ENCODE results near the gene ELOVL1.

ELOVL1 gene

GRCh38 chr1:43389326-43390313 lies 21.8 kb upstream of the ELOVL1 start, which contains the start of the genes MED8 and SZT2:
MED8 (minus strand) TSS chr1:43389800; CDS start chr1:43389764, 36 bp downstream.
SZT2 (plus strand) TSS chr1:43389899; CDS start chr1:43389969, 70 bp downstream.
- Histone ChIP-seq H3K9me3 (ENCODE audit: insufficient read depth, low read length, severe bottlenecking) (no peaks in the 10 kb centered on the region), H3K36me3 (ENCODE audit: insufficient read depth, low read length) (peaks cover 40% of the 10 kb centered on the region), H4K20me1 (ENCODE audit: insufficient read depth, low read length) (peaks cover 14% of the 10 kb centered on the region; the same call in 1 of the 2 replicates), H3K27ac (ENCODE audit: low read length) (peak within 1 kb of the TSS; percentile 92), H3K9ac (ENCODE audit: low read depth, low read length) (peak within 1 kb of the TSS; percentile 84), H3K4me1 (ENCODE audit: insufficient read depth, low read length) (peaks cover 32% of the 10 kb centered on the region), H3K27me3 (ENCODE audit: insufficient read depth, low read length, poor library complexity) (no peaks in the 10 kb centered on the region), H3K79me2 (ENCODE audit: insufficient read depth, low read length) (peaks cover 60% of the 10 kb centered on the region), H3K4me2 (ENCODE audit: insufficient read depth, low read length) (peak within 1 kb of the TSS; percentile 93), H3K4me3 (ENCODE audit: low read depth in 1 of 2, low read length in 2 of 2) (peak within 1 kb of the TSS; percentile 91 to 97), H2AFZ (ENCODE audit: low read depth, low read length) (peak within 1 kb of the TSS; percentile 99)
- ATAC-seq (ENCODE audit: insufficient read depth, low read depth) (peak; percentile 96), DNase-seq (peak; percentile 97)
- TF ChIP-seq EZH2 (IDR thresholded peaks at IDR 0.05; ENCODE audit: borderline replicate concordance, low read depth, low read length, severe bottlenecking) (no peak), CTCF (IDR thresholded peaks at IDR 0.05; ENCODE audit: borderline replicate concordance, extremely low read depth, low read length, poor library complexity, severe bottlenecking) (no peak)

- Histone ChIP-seq H3K4me1 (ENCODE audit: insufficient read depth, low read length) (peaks cover 32% of the 10 kb centered on the region), H3K27ac (ENCODE audit: low read length) (peak overlapping the region; percentile 92), H3K9ac (ENCODE audit: low read depth, low read length) (peak overlapping the region; percentile 84), H3K36me3 (ENCODE audit: insufficient read depth, low read length) (peaks cover 50% of the 10 kb centered on the region), H2AFZ (ENCODE audit: low read depth, low read length) (no peak overlapping the region), H3K79me2 (ENCODE audit: insufficient read depth, low read length) (peaks cover 54% of the 10 kb centered on the region), H3K4me3 (ENCODE audit: low read depth in 1 of 2, low read length in 2 of 2) (peak overlapping the region; percentile 91 to 97), H3K4me2 (ENCODE audit: insufficient read depth, low read length) (peak overlapping the region; percentile 93), H3K27me3 (ENCODE audit: insufficient read depth, low read length, poor library complexity) (no peaks in the 10 kb centered on the region), H4K20me1 (ENCODE audit: insufficient read depth, low read length) (peaks cover 14% of the 10 kb centered on the region; the same call in 1 of the 2 replicates), H3K9me3 (ENCODE audit: insufficient read depth, low read length, severe bottlenecking) (no peaks in the 10 kb centered on the region)
- no peak for ATAC-seq (ENCODE audit: insufficient read depth, low read depth)
- no peak for DNase-seq
- no peak for TF ChIP-seq CTCF (IDR thresholded peaks at IDR 0.05; ENCODE audit: borderline replicate concordance, extremely low read depth, low read length, poor library complexity, severe bottlenecking)
- TF ChIP-seq EZH2 (IDR thresholded peaks at IDR 0.05; ENCODE audit: borderline replicate concordance, low read depth, low read length, severe bottlenecking) = no peak
Observed at GRCh38 chr1:43388613-43389012, 20.8 kb upstream of the ELOVL1 start.

- Histone ChIP-seq H3K4me1 (ENCODE audit: insufficient read depth, low read length) (peaks cover 32% of the 10 kb centered on the region), H3K27me3 (ENCODE audit: insufficient read depth, low read length, poor library complexity) (no peaks in the 10 kb centered on the region), H3K9me3 (ENCODE audit: insufficient read depth, low read length, severe bottlenecking) (no peaks in the 10 kb centered on the region), H3K4me3 (ENCODE audit: low read depth in 1 of 2, low read length in 2 of 2) (peak overlapping the region in 1 of 2 experiments; percentile 97; a peak in 2 of 4 replicates), H2AFZ (ENCODE audit: low read depth, low read length) (no peak overlapping the region), H4K20me1 (ENCODE audit: insufficient read depth, low read length) (peaks cover 14% of the 10 kb centered on the region; the same call in 1 of the 2 replicates), H3K27ac (ENCODE audit: low read length) (peak overlapping the region; percentile 92), H3K36me3 (ENCODE audit: insufficient read depth, low read length) (peaks cover 55% of the 10 kb centered on the region), H3K4me2 (ENCODE audit: insufficient read depth, low read length) (peak overlapping the region; percentile 93), H3K9ac (ENCODE audit: low read depth, low read length) (peak overlapping the region; percentile 84), H3K79me2 (ENCODE audit: insufficient read depth, low read length) (peaks cover 49% of the 10 kb centered on the region)
- TF ChIP-seq CTCF (IDR thresholded peaks at IDR 0.05; ENCODE audit: borderline replicate concordance, extremely low read depth, low read length, poor library complexity, severe bottlenecking) (no peak), EZH2 (IDR thresholded peaks at IDR 0.05; ENCODE audit: borderline replicate concordance, low read depth, low read length, severe bottlenecking) (no peak)
- ATAC-seq (ENCODE audit: insufficient read depth, low read depth) = no peak
- no peak for DNase-seq
Observed at GRCh38 chr1:43387976-43388599, 20.3 kb upstream of the ELOVL1 start.
